ENCODE results near the gene EFEMP1. TPM values are rescaled to one million over a fixed set of nuclear protein-coding genes. Genes with fewer than 3 reads are reported as not detected.

The EFEMP1 gene
- total RNA-seq, 3 donors from 2014 or later (not counting 1 experiment from before 2014, with no cell fraction given): not detected

DNA sequence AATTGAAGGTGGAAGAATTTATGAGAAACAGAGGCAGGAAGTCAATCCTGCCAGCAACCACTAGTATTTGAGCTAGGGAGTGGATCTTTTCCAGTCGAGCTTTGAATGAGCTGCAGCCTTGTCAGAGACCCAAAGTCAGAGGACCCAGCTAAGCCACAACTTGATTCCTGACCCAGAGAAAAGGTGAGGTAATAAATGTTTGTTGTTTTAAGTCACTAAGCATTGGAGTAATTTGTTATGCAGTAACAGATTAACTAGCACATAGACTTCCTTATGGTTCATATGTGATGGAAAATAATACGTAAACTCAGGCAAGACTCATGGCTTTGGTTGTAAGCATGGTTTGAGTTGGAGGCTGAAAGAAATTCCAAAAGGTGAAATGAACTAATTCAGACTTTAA, 21.6 kb downstream of the EFEMP1 start:
- 69% methylated on average over 2 of the region's 2 CpGs for WGBS (ENCODE audit: insufficient coverage)
- intact Hi-C loops (cut with micrococcal nuclease): no loop called here
- H3K4me3 Mint-ChIP-seq: no peak overlapping the region
- TF ChIP-seq, protein P1, sequence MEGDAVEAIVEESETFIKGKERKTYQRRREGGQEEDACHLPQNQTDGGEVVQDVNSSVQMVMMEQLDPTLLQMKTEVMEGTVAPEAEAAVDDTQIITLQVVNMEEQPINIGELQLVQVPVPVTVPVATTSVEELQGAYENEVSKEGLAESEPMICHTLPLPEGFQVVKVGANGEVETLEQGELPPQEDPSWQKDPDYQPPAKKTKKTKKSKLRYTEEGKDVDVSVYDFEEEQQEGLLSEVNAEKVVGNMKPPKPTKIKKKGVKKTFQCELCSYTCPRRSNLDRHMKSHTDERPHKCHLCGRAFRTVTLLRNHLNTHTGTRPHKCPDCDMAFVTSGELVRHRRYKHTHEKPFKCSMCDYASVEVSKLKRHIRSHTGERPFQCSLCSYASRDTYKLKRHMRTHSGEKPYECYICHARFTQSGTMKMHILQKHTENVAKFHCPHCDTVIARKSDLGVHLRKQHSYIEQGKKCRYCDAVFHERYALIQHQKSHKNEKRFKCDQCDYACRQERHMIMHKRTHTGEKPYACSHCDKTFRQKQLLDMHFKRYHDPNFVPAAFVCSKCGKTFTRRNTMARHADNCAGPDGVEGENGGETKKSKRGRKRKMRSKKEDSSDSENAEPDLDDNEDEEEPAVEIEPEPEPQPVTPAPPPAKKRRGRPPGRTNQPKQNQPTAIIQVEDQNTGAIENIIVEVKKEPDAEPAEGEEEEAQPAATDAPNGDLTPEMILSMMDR (IDR thresholded peaks at IDR 0.05): no peak
- H3K9me3 Mint-ChIP-seq: peaks cover 3 to 6% of the 10 kb centered on the region in 2 donors
- Histone ChIP-seq H3K27me3 (ENCODE audit: control insufficient read depth, insufficient read depth, low read length) (no peaks in the 10 kb centered on the region), H3K36me3 (ENCODE audit: control insufficient read depth, insufficient read depth, low read length) (no peaks in the 10 kb centered on the region), H3K9me3 (ENCODE audit: control insufficient read depth, insufficient read depth, low read length) (peaks cover 3% of the 10 kb centered on the region), H3K4me1 (ENCODE audit: control insufficient read depth, insufficient read depth, low read length) (no peaks in the 10 kb centered on the region), H3K4me3 (ENCODE audit: low read length) (no peak overlapping the region), H3K27ac (ENCODE audit: low read length) (no peak overlapping the region)
- ATAC-seq (no peak), DNase-seq (no peak)
- H3K27ac Mint-ChIP-seq: no peak overlapping the region
- H3K27me3 Mint-ChIP-seq (ENCODE audit: low read depth in 2 of 2): no peaks in the 10 kb centered on the region
- H3K36me3 Mint-ChIP-seq: no peaks in the 10 kb centered on the region
- H3K4me1 Mint-ChIP-seq: no peaks in the 10 kb centered on the region

DNA sequence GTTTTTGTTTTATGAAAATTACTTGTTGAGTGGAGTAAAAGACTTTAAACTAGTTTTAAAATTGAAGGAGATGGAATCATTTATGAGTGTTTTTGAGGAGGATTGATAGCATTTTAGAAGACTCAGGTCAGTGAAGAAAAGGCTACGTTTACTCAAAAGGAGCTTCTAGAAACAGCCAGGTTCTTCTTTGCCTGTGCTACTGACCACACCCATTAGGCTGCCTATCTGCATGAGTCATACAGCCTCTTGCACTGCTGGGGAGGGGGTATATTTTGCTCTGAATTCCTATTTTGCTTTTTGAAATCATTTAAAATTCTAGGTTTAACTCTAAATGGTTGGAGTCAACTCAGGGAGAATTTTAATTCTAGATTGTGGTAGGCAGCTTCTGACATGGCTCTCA, 22.3 kb downstream of the EFEMP1 start:
- H3K27me3 ChIP-seq (ENCODE audit: control insufficient read depth, insufficient read depth, low read length): no peaks in the 10 kb centered on the region
- Mint-ChIP-seq H3K27me3 (ENCODE audit: low read depth in 2 of 2) (no peaks in the 10 kb centered on the region), H3K9me3 (peaks cover 3 to 6% of the 10 kb centered on the region in 2 donors), H3K4me1 (no peaks in the 10 kb centered on the region), H3K36me3 (no peaks in the 10 kb centered on the region), H3K4me3 (no peak overlapping the region), H3K27ac (no peak overlapping the region)
- ATAC-seq: no peak
- H3K4me3 ChIP-seq (ENCODE audit: low read length): no peak overlapping the region
- no peaks in the 10 kb centered on the region for H3K4me1 ChIP-seq (ENCODE audit: control insufficient read depth, insufficient read depth, low read length)
- DNase-seq: no peak
- no peaks in the 10 kb centered on the region for H3K36me3 ChIP-seq (ENCODE audit: control insufficient read depth, insufficient read depth, low read length)
- no peak overlapping the region for H3K27ac ChIP-seq (ENCODE audit: low read length)
- 71% methylated on average over 1 of the region's 1 CpG for WGBS (ENCODE audit: insufficient coverage)
- intact Hi-C loops (cut with micrococcal nuclease): no loop called here
- TF ChIP-seq, protein P1 (IDR thresholded peaks at IDR 0.05): no peak
- peaks cover 3% of the 10 kb centered on the region for H3K9me3 ChIP-seq (ENCODE audit: control insufficient read depth, insufficient read depth, low read length)

DNA sequence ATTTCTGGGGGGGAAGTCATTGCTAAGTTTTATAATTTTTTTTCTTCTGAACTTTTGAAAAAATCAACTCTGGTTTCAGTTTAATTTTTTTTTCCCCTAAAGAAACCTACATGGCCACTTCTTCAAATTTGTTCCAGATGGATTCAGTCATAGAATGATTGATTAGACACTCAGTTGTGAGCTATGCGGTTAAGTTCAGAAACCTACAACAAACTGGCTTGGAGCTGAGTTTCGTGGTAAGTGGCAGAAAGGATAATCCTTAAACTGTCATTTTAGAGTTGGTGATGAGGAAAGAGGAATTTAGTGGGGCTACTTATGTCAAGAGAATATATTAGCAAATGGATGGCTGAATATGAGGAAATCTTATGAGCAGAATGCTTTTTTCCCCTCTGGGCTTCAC, 23.7 kb downstream of the EFEMP1 start:
- TF ChIP-seq, protein P1 (IDR thresholded peaks at IDR 0.05): no peak
- H3K9me3 ChIP-seq (ENCODE audit: control insufficient read depth, insufficient read depth, low read length): peaks cover 4% of the 10 kb centered on the region
- no peaks in the 10 kb centered on the region for H3K4me1 ChIP-seq (ENCODE audit: control insufficient read depth, insufficient read depth, low read length)
- no peak overlapping the region for H3K4me3 ChIP-seq (ENCODE audit: low read length)
- ATAC-seq (no peak), DNase-seq (no peak)
- Mint-ChIP-seq H3K27ac (no peak overlapping the region), H3K4me3 (no peak overlapping the region), H3K9me3 (peaks cover 3 to 6% of the 10 kb centered on the region in 2 donors), H3K36me3 (no peaks in the 10 kb centered on the region), H3K27me3 (ENCODE audit: low read depth in 2 of 2) (no peaks in the 10 kb centered on the region), H3K4me1 (no peaks in the 10 kb centered on the region)
- no peaks in the 10 kb centered on the region for H3K36me3 ChIP-seq (ENCODE audit: control insufficient read depth, insufficient read depth, low read length)
- no peaks in the 10 kb centered on the region for H3K27me3 ChIP-seq (ENCODE audit: control insufficient read depth, insufficient read depth, low read length)
- H3K27ac ChIP-seq (ENCODE audit: low read length): no peak overlapping the region
- WGBS (ENCODE audit: insufficient coverage): 77% methylated on average over 2 of the region's 2 CpGs
- intact Hi-C loops (cut with micrococcal nuclease): no loop called here

DNA sequence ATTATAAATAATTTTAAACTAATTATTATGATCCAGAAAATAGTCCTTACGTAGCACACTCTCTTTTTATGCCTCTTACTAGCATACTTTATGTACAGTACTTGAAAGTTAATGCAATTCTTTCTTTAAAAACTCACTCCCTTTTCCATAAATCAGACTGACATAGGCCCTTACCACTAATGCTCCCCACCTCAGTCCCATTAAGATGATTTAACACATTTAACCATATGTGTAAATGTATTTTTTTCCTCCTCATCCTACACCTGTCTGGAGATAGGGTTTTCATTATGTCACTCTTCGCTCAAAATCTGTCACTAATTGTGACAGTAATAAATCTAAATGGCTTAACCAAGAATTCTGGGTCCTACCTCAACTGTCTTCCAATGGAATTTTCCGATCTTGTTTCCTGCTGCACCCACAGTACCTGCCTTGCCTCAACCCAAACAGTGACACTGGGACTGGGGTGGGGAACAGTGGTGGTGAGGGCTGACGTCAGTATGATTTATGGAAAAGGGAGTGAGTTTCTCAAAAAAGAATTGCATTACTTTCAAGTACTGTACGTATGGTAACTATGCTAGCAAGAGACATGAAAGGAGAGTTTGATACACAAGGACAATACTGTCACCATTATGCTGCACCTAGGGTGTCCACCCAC, 25.1 kb downstream of the EFEMP1 start:
- ATAC-seq: no peak
- H3K36me3 Mint-ChIP-seq: no peaks in the 10 kb centered on the region
- H3K27ac ChIP-seq (ENCODE audit: low read length): no peak overlapping the region
- no peak overlapping the region for H3K27ac Mint-ChIP-seq
- intact Hi-C loops (cut with micrococcal nuclease): no loop called here
- no peaks in the 10 kb centered on the region for H3K4me1 Mint-ChIP-seq
- TF ChIP-seq, protein P1 (IDR thresholded peaks at IDR 0.05): no peak
- H3K4me1 ChIP-seq (ENCODE audit: control insufficient read depth, insufficient read depth, low read length): no peaks in the 10 kb centered on the region
- H3K4me3 ChIP-seq (ENCODE audit: low read length): no peak overlapping the region
- no peaks in the 10 kb centered on the region for H3K27me3 ChIP-seq (ENCODE audit: control insufficient read depth, insufficient read depth, low read length)
- 86% methylated on average over 5 of the region's 5 CpGs for WGBS (ENCODE audit: insufficient coverage)
- no peak overlapping the region for H3K4me3 Mint-ChIP-seq
- DNase-seq: no peak
- peaks cover 6% of the 10 kb centered on the region for H3K9me3 ChIP-seq (ENCODE audit: control insufficient read depth, insufficient read depth, low read length)
- H3K27me3 Mint-ChIP-seq (ENCODE audit: low read depth in 2 of 2): no peaks in the 10 kb centered on the region
- H3K36me3 ChIP-seq (ENCODE audit: control insufficient read depth, insufficient read depth, low read length): no peaks in the 10 kb centered on the region
- H3K9me3 Mint-ChIP-seq: peaks cover 2 to 3% of the 10 kb centered on the region in 2 donors
